Pulmonary artery endothelial cell (primary cell): ENCODE results near the gene TXNDC2. TPM values are rescaled to one million over a fixed set of nuclear protein-coding genes. Genes with fewer than 3 reads are reported as not detected.
A peak's percentile ranks its signal among the peaks of the same experiment; 100 is the strongest.
"Not testable (repeated sequence)": the region's sequence is repeated elsewhere in the genome, so short reads cannot be mapped to it uniquely, and the experiment has no call there.

Experiments used
- DNase-seq: peaks from one replicate; pipeline ENCODE4 v3.0.0-alpha.2; 2011; ENCODE audit warnings: low read depth, low spot score
- total RNA-seq: library from RNA; depleted of rRNA; stranded (reverse); fragments of >200 nt; gene quantifications from 2 replicates; pipeline ENCODE4 v1.2.3, GENCODE V29; 2014

The TXNDC2 gene
- total RNA-seq, 1 donor from 2014 or later: under 0.01 TPM

- not testable (repeated sequence) for DNase-seq
Measured at GRCh38 chr18:9912285-9912684, 26.5 kb downstream of the TXNDC2 start.

DNA sequence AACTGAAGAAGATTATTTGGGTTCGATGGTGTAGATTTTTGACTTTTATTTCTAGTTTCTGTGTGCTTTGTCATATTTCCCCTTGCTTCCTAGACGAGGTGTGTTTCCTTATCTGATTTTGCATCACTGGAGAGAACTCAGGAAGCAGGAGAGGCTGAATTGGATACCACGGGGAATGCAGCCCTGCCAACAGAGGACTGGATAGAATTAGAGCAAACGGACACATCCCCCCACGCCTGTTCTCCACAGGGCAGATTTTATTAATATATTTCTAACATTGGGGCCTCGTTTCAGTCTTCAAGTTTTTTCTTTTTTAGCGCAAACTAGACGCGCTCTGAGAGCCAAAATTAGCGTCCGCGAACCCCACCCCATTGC lies 27.4 kb downstream of the TXNDC2 start:
- DNase-seq: no peak

- peak; percentile 81 for DNase-seq
Measured at GRCh38 chr18:9913526-9914333, 28.0 kb downstream of the TXNDC2 start, which contains the start of gene VAPA. Gene VAPA (plus strand): TSS chr18:9914016. CDS start chr18:9914257, 241 bp downstream.

GRCh38 chr18:9914334-9914583 lies 28.5 kb downstream of the TXNDC2 start:
- no peak for DNase-seq

GRCh38 chr18:9914584-9915290 lies 29.0 kb downstream of the TXNDC2 start:
- no peak for DNase-seq

GRCh38 chr18:9915291-9916076 lies 29.7 kb downstream of the TXNDC2 start:
- DNase-seq: no peak

DNA sequence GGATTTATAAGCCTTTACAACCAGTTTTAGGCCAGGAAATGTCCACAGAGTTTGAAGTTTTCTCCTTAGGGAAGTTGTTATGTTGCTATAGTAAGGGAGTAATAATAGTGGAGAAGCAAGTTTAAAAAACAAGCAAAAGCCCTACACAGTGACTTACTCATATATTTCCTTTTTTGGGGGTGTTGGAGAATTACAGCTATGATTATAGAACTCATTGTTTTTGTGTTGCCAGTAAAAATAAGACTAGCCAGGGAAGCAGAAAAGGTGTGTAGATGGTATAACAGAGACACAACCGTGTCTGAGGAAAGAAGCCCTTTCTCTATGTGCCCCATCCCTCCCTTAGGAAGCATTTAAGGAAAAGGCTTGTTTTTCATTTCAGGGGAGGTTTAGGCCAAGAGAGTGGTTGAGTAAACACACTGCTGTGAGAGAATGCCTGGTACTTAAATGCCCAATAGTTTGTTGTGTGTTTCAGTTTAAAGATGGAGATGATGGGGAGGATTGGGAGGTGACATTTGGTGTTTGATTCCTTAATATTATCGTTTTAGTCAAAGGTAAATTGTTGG lies 30.4 kb downstream of the TXNDC2 start:
- no peak for DNase-seq

DNA sequence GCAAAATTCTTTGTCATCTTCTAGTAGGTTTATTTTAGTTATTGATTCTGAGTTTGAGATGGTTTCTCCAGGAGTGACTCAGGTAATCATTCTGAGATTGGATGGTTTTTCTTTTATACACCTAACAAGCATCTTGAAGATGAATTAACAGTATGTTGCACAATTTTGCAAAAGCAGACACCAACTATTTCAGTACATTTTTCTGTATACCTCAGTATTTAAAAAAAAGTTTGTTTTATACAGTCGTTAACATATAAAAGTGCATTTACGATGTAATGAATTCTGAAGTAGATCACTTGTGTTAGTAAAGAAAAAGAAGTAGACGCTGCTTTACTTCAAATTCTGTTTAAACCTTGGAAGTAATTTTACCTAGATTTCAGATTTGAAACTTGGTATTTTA lies 31.0 kb downstream of the TXNDC2 start:
- no peak for DNase-seq

DNA sequence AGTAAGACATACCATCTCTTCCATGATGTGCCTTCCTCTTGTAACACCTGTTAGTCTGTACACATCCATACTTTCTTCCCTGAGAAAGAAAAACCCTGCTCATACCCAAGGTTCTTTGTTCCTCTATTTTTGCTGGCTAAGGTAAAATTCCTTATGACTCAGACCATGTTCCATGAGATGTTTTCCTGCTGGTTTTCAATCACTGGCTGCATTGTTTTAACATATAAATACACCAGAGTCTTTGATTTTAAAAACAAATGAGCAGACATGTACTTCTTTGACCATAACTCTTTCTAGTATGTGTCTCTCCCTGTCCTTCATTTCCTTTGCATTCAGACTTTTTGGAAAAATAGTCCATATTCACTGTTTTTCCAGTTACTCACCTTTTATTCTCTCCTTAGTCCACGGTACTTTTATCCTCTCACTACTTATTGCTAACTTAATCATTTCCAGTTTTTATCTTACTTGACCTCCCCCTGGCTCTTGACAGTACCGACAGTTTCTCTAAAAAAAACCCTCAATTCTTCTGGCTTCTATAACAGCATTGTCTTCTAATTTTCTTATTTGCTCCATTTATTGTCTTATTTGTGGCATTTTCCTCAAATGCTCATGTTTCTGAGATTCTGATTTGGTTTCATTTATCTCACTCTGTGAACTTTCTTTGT lies 32.4 kb downstream of the TXNDC2 start:
- peak; percentile 59 for DNase-seq

- no peak for DNase-seq
Measured at GRCh38 chr18:9919564-9920232, 33.9 kb downstream of the TXNDC2 start.

DNA sequence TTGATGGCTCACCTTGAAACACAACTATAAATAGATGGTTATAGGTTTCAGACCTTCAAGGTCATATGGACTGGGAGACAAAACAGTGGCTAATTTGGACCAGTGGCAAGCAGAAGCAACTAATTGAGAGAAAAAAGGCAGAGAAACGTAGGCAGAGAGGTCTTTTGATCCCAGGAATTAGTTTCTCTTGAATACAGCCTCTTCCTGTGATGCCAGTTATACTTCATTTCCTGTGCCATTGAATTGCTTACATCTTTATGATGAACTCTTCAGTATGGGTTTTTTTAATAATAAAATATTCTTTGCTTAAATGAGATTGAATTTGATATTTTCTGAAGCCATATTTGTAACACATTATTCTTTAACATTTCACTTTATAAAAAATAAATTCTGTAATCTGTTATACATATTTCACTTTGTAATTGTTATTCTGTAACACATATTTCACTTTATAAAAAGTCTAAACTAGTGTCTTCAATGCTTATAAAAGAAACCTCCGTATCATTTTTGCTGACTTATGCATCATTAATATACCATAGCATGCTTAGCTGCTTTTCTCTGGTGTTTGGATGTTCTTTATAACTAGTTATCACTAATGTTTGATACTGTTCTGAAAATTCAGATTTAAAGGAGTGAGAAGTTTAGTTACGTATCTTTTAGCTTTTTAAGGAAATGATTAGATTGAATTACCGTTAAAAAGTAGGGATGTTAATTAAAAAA lies 37.0 kb downstream of the TXNDC2 start:
- no peak for DNase-seq

- no peak for DNase-seq
Measured at GRCh38 chr18:9924371-9924943, 38.7 kb downstream of the TXNDC2 start.

DNA sequence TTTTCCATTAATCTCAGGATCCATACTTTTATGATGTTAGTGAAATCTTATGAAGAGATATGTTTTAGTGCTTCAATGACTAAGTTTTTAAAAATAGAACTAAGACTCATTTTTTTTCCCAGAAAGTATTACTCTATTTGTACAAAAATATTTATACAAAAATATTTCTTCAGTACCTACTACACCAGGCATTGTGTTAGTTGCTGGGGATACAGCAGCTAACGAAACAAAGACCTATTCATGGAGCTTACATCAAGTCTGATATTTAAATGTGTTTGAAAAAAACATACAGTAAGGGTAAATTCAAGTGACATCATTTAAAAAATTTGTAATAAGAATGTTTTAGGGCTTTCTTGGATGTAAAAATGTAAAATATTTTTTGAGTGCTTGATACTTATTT lies 39.6 kb downstream of the TXNDC2 start:
- no peak for DNase-seq

GRCh38 chr18:9925795-9926194 lies 40.0 kb downstream of the TXNDC2 start:
- DNase-seq: no peak

GRCh38 chr18:9926223-9926894 lies 40.6 kb downstream of the TXNDC2 start:
- DNase-seq: no peak

- DNase-seq: no peak
Measured at GRCh38 chr18:9926977-9927376, 41.2 kb downstream of the TXNDC2 start.

DNA sequence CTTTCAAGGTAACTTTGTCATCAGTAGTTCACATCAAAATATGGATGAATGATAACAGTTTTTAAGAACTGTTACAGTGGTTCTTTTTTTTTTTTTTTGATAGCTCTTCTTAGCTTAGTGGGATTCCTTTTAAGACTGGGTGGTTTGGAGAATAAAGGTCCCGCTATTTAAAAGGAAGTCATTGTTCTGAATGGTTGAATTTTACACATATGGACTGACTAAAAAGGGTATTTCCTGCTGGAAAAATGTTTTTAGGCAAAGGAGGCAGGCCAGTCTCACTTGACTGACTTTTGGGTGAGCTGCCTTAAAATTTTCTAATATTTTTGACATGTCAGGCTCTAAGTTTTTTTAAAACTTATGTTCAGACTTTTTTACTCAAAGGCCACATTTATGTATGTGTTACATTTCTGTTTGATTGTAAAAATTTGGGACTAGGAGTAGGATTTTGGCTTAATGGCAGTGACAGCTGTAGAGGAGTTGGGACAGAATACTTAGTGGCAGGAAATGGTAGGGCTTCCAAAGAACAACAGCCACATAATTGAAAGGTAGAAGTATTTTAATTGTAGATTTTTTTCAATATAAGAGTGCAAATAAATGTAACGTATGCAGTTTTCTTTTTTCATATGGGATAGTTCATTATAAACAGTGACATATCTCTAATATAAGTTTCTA lies 41.8 kb downstream of the TXNDC2 start:
- no peak for DNase-seq

DNA sequence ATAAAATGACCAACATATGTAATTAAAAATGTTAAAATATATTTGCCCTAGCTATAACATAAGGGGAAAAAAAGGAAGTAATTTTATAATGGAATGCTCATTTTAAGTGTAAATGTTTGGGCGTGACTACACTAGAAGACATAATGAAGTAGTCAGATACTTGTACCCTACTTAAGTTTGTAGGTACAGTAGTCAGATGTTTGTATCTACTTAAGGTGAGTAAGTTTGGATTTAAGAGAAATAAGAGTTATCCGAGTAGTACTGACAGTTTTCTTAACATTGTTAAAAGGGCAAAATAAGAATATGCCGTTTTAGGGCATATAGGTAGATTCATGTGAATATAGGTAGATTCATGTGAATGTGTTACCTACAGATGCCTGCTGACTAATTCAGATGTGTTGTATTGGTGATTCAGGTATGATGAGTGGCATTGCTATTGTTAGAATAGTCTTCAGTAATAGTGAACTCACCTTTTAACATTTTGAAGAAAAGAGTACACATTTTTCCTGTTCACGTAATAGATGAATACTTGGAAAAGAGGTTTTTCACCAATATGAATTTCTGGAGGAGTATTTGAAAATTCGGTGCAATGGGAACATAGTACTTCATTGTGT lies 43.0 kb downstream of the TXNDC2 start:
- no peak for DNase-seq
